Common myeloid progenitor, CD34-positive (primary cell): ENCODE results near the gene CHST10.
A peak's percentile ranks its signal among the peaks of the same experiment; 100 is the strongest.

Experiments used
- CTCF ChIA-PET: fragments of 350-600 bp; sonication (Branson Sonifier 250); formaldehyde crosslinking; loops from one replicate; lab custom pipeline; 2021; ENCODE audit warnings: antibody characterized with exemption; lab: Charles Lee
- POLR2A ChIA-PET: fragments of 350-600 bp; sonication (Branson Sonifier 250); formaldehyde crosslinking; loops from one replicate; lab custom pipeline; 2021; ENCODE audit warnings: antibody characterized with exemption; lab: Charles Lee
- DNase-seq, 3 donors: peaks; one replicate each; pipeline versions ENCODE4 v3.0.0 to v3.0.0-alpha.2; 2013
- H3K27ac ChIP-seq, 2 experiments: 1 replicate in 1 of 2; 2 replicates in 1 of 2; pipeline ENCODE4 v1.7.0; 2013; ENCODE audit warnings: inconsistent platforms in 2 of 2, low read length in 2 of 2, mild to moderate bottlenecking in 2 of 2, low read depth in 1 of 2, moderate library complexity in 1 of 2; ENCODE audit not compliant: severe bottlenecking in 2 of 2, insufficient read depth in 1 of 2, poor library complexity in 1 of 2
- H3K27me3 ChIP-seq, 5 experiments: replicated peaks in 2 of 5; 1 replicate in 3 of 5; 2 replicates in 2 of 5; pipeline versions ENCODE4 v1.6.1 to v1.7.0; 2013; ENCODE audit warnings: low read length in 4 of 5, mild to moderate bottlenecking in 2 of 5, moderate library complexity in 2 of 5, inconsistent platforms in 1 of 5; ENCODE audit not compliant: insufficient read depth in 5 of 5, control insufficient read depth in 4 of 5
- H3K36me3 ChIP-seq, 4 experiments: 1 replicate in 2 of 4; 2 replicates in 2 of 4; pipeline versions ENCODE4 v1.6.1 to v1.7.0; 2013; ENCODE audit warnings: low read length in 3 of 4, control low read depth in 1 of 4, mild to moderate bottlenecking in 1 of 4; ENCODE audit not compliant: control insufficient read depth in 4 of 4, insufficient read depth in 4 of 4
- H3K4me1 ChIP-seq, 4 experiments: 1 replicate in 3 of 4; 2 replicates in 1 of 4; pipeline versions ENCODE4 v1.6.1 to v1.7.1; 2013; ENCODE audit warnings: low read length in 3 of 4, mild to moderate bottlenecking in 3 of 4, control low read depth in 1 of 4, inconsistent platforms in 1 of 4, moderate library complexity in 1 of 4; ENCODE audit not compliant: control insufficient read depth in 4 of 4, insufficient read depth in 4 of 4; ENCODE audit errors: control extremely low read depth in 1 of 4
- H3K4me3 ChIP-seq, 7 experiments: 1 replicate in 4 of 7; 2 replicates in 3 of 7; pipeline versions ENCODE4 v1.5.1 to v1.7.0; 2013; ENCODE audit warnings: mild to moderate bottlenecking in 7 of 7, low read length in 6 of 7, moderate library complexity in 6 of 7, inconsistent platforms in 2 of 7, low read depth in 2 of 7, control low read depth in 1 of 7; ENCODE audit not compliant: insufficient read depth in 4 of 7, control insufficient read depth in 1 of 7; ENCODE audit errors: extremely low read depth in 1 of 7
- H3K9me3 ChIP-seq, 5 experiments: 1 replicate in 4 of 5; 2 replicates in 1 of 5; pipeline versions ENCODE4 v1.6.1 to v1.7.1; 2013; ENCODE audit warnings: low read length in 4 of 5, mild to moderate bottlenecking in 2 of 5, inconsistent platforms in 1 of 5, low read depth in 1 of 5, moderate library complexity in 1 of 5; ENCODE audit not compliant: control insufficient read depth in 4 of 5, insufficient read depth in 2 of 5; ENCODE audit errors: control extremely low read depth in 1 of 5
- WGBS: methylation state at CpG from one replicate; pipeline ENCODE4 v1.1.5; 2013; ENCODE audit not compliant: insufficient coverage; 5-methylcytosine and 5-hydroxymethylcytosine counted together

Gene CHST10

GRCh38 chr2:100396483-100396882, 21.0 kb downstream of the CHST10 start:
- no peaks in the 10 kb centered on the region for H3K4me1 ChIP-seq
- 100% methylated on average over 5 of the region's 5 CpGs for WGBS
- CTCF ChIA-PET = interaction anchor here (1.1 kb wide), 1 partner anchor 15 kb away, joined by 4 read pairs; no protein-coding TSS in a partner anchor
- no peak for DNase-seq
- H3K9me3 ChIP-seq = no peaks in the 10 kb centered on the region
- H3K36me3 ChIP-seq = peaks cover 13 to 71% (median 51%) of the 10 kb centered on the region in 4 experiments
- no peaks in the 10 kb centered on the region for H3K27me3 ChIP-seq
- no peak overlapping the region for H3K27ac ChIP-seq
- H3K4me3 ChIP-seq = no peak overlapping the region
- POLR2A ChIA-PET = no interaction called here

- Histone ChIP-seq H3K4me3 (no peak overlapping the region), H3K9me3 (no peaks in the 10 kb centered on the region), H3K27ac (no peak overlapping the region), H3K4me1 (no peaks in the 10 kb centered on the region), H3K27me3 (no peaks in the 10 kb centered on the region), H3K36me3 (peaks cover 13 to 69% (median 46%) of the 10 kb centered on the region in 4 experiments)
- WGBS = 97% methylated on average over 12 of the region's 15 CpGs
- ChIA-PET CTCF (interaction anchor here (1.3 kb wide), 1 partner anchor 16 kb away, joined by 3 read pairs; no protein-coding TSS in a partner anchor), POLR2A (no interaction called here)
- DNase-seq = no peak
Observed at GRCh38 chr2:100395532-100396350, 21.7 kb downstream of the CHST10 start.

GRCh38 chr2:100394111-100394641, 23.3 kb downstream of the CHST10 start:
- peaks cover 13 to 69% (median 45%) of the 10 kb centered on the region in 4 experiments for H3K36me3 ChIP-seq
- ChIA-PET POLR2A (interaction anchor here (0.7 kb wide), 1 partner anchor 107 kb away, joined by 3 read pairs; no protein-coding TSS in a partner anchor), CTCF (interaction anchor here (0.6 to 1.3 kb wide), 2 partner anchors 15 to 806 kb away, joined by 3 read pairs; no protein-coding TSS in a partner anchor)
- no peaks in the 10 kb centered on the region for H3K4me1 ChIP-seq
- H3K27ac ChIP-seq = no peak overlapping the region
- no peak overlapping the region for H3K4me3 ChIP-seq
- no peaks in the 10 kb centered on the region for H3K27me3 ChIP-seq
- 95% methylated on average over 11 of the region's 12 CpGs for WGBS
- no peaks in the 10 kb centered on the region for H3K9me3 ChIP-seq
- DNase-seq = peak in 1 of 3 donors; percentile 24

- Histone ChIP-seq H3K27ac (no peak overlapping the region), H3K4me3 (no peak overlapping the region), H3K36me3 (peaks cover 13 to 67% (median 45%) of the 10 kb centered on the region in 4 experiments), H3K27me3 (no peaks in the 10 kb centered on the region), H3K4me1 (no peaks in the 10 kb centered on the region), H3K9me3 (no peaks in the 10 kb centered on the region)
- 97% methylated on average over 15 of the region's 15 CpGs for WGBS
- ChIA-PET POLR2A (no interaction called here), CTCF (no interaction called here)
- no peak for DNase-seq
Observed at GRCh38 chr2:100393362-100393761, 24.1 kb downstream of the CHST10 start.

- CTCF ChIA-PET = no interaction called here
- peaks cover 13 to 62% (median 40%) of the 10 kb centered on the region in 4 experiments for H3K36me3 ChIP-seq
Observed at GRCh38 chr2:100392715-100393114, 24.8 kb downstream of the CHST10 start.

GRCh38 chr2:100391735-100392515, 25.5 kb downstream of the CHST10 start:
- no peak for DNase-seq
- Histone ChIP-seq H3K9me3 (no peaks in the 10 kb centered on the region), H3K36me3 (peaks cover 10 to 55% (median 34%) of the 10 kb centered on the region in 4 experiments), H3K4me1 (no peaks in the 10 kb centered on the region), H3K27me3 (no peaks in the 10 kb centered on the region), H3K4me3 (no peak overlapping the region), H3K27ac (no peak overlapping the region)
- CTCF ChIA-PET = interaction anchor here (0.6 to 3.1 kb wide), 3 partner anchors 11 to 848 kb away, joined by 3 to 22 read pairs (median 3); no protein-coding TSS in a partner anchor
- 92% methylated on average over 23 of the region's 23 CpGs for WGBS
- POLR2A ChIA-PET = no interaction called here

More at GRCh38 chr2:100392715-100393114, 24.8 kb downstream of the CHST10 start:
- no peaks in the 10 kb centered on the region for H3K9me3 ChIP-seq
- H3K4me1 ChIP-seq = no peaks in the 10 kb centered on the region
- POLR2A ChIA-PET = no interaction called here
- no peak overlapping the region for H3K27ac ChIP-seq
- DNase-seq = no peak
- no peak overlapping the region for H3K4me3 ChIP-seq
- no peaks in the 10 kb centered on the region for H3K27me3 ChIP-seq
- WGBS = 95% methylated on average over 7 of the region's 8 CpGs
